HG02943 (cell line): Measurements from ENCODE around the gene ZNF326.
A peak's percentile ranks its signal among the peaks of the same experiment; 100 is the strongest.

ENCODE experiments used
- ATAC-seq: cut with Tn5 transposase; IDR thresholded peaks from one replicate; pipeline ENCODE4 v1.9.1; 2021; ENCODE audit warnings: mild to moderate bottlenecking, low read depth, moderate library complexity; ENCODE audit not compliant: unreplicated experiment

Gene ZNF326

GRCh38 chr1:89994805-89995597 lies at the start of gene ZNF326:
TSS of gene ZNF326 (plus strand) at chr1:89995110. CDS start at chr1:89995258, 148 bp downstream.
- peak; percentile 93 for ATAC-seq

- peak; percentile 58 for ATAC-seq
These were observed 48.9 kb upstream of the ZNF326 start for GRCh38 chr1:89945852-89946476.

GRCh38 chr1:89946532-89946931 lies 48.4 kb upstream of the ZNF326 start:
- ATAC-seq: no peak

GRCh38 chr1:89948722-89949345 lies 46.1 kb upstream of the ZNF326 start:
- no peak for ATAC-seq

- ATAC-seq: no peak
These were observed 44.8 kb upstream of the ZNF326 start for GRCh38 chr1:89949991-89950624.

GRCh38 chr1:89950703-89951102 lies 44.2 kb upstream of the ZNF326 start:
- no peak for ATAC-seq

GRCh38 chr1:89951766-89952604 lies 42.9 kb upstream of the ZNF326 start:
- ATAC-seq: no peak

- peak; percentile 9 for ATAC-seq
These were observed 42.2 kb upstream of the ZNF326 start for GRCh38 chr1:89952605-89953130.

- peak; percentile 52 for ATAC-seq
These were observed 41.7 kb upstream of the ZNF326 start for GRCh38 chr1:89953131-89953626.

- no peak for ATAC-seq
These were observed 41.0 kb upstream of the ZNF326 start for GRCh38 chr1:89953929-89954328.

- ATAC-seq: no peak
These were observed 40.5 kb upstream of the ZNF326 start for GRCh38 chr1:89954401-89954800.

GRCh38 chr1:89955311-89956205 lies 39.4 kb upstream of the ZNF326 start:
- no peak for ATAC-seq

GRCh38 chr1:89957107-89957506 lies 37.8 kb upstream of the ZNF326 start:
- ATAC-seq: no peak

GRCh38 chr1:89958851-89959654 lies 35.9 kb upstream of the ZNF326 start:
- no peak for ATAC-seq

GRCh38 chr1:89959719-89960118 lies 35.2 kb upstream of the ZNF326 start:
- ATAC-seq: no peak

- ATAC-seq: no peak
These were observed 32.7 kb upstream of the ZNF326 start for GRCh38 chr1:89962024-89962741.

GRCh38 chr1:89962742-89963075 lies 32.2 kb upstream of the ZNF326 start:
- ATAC-seq: no peak
